SK-N-SH treated with all-trans-retinoic acid at 6 μM for 48 hours (cell line): ENCODE results near the gene ANKRD13A.
A peak's percentile ranks its signal among the peaks of the same experiment; 100 is the strongest.

Source experiments
- ATAC-seq: fragments of 200-7000 bp; cut with Tn5 transposase; 3 replicates; pipeline ENCODE4 v1.9.1; 2020; ENCODE audit warnings: mild to moderate bottlenecking, moderate library complexity
- ARNTL ChIP-seq: fragments of 450-650 bp; formaldehyde crosslinking; IDR thresholded peaks from 2 replicates; pipeline ENCODE4 v1.5.0; 2020; ENCODE audit warnings: low read depth, mild to moderate bottlenecking, moderate library complexity, borderline replicate concordance
- BACH2 ChIP-seq: fragments of 250-450 bp; sonication (Bioruptor Pico); IDR thresholded peaks from 2 replicates; pipeline ENCODE4 v1.9.0; 2021; ENCODE audit warnings: mild to moderate bottlenecking, borderline replicate concordance
- CREB5 ChIP-seq: fragments of 250-450 bp; sonication (Bioruptor Pico); IDR thresholded peaks from 2 replicates; pipeline ENCODE4 v1.5.1; 2020; ENCODE audit warnings: low read depth, mild to moderate bottlenecking, moderate library complexity
- CSDC2 ChIP-seq: fragments of 250-450 bp; sonication (Bioruptor Pico); IDR thresholded peaks from 2 replicates; pipeline ENCODE4 v1.5.0; 2020; ENCODE audit warnings: mild to moderate bottlenecking, moderate library complexity
- CSRNP3 ChIP-seq: fragments of 250-450 bp; sonication (Bioruptor Pico); IDR thresholded peaks from 2 replicates; pipeline ENCODE4 v1.5.1; 2021; ENCODE audit warnings: mild to moderate bottlenecking, moderate library complexity
- GLIS3 ChIP-seq: fragments of 250-450 bp; sonication (Bioruptor Pico); IDR thresholded peaks from 2 replicates; pipeline ENCODE4 v1.5.0; 2020; ENCODE audit warnings: mild to moderate bottlenecking, moderate library complexity
- ISL1 ChIP-seq: fragments of 250-450 bp; sonication (Bioruptor Pico); IDR thresholded peaks from 2 replicates; pipeline ENCODE4 v2.1.2; 2022; ENCODE audit warnings: mild to moderate bottlenecking, moderate library complexity
- OSR1 ChIP-seq: fragments of 250-450 bp; sonication (Bioruptor Pico); IDR thresholded peaks from 2 replicates; pipeline ENCODE4 v1.8.0; 2022; ENCODE audit warnings: moderate library complexity, mild to moderate bottlenecking, inconsistent platforms
- PATZ1 ChIP-seq: fragments of 250-450 bp; sonication (Bioruptor Pico); IDR thresholded peaks from 2 replicates; pipeline ENCODE4 v1.8.0; 2020; ENCODE audit warnings: mild to moderate bottlenecking, moderate library complexity, borderline replicate concordance
- PPARA ChIP-seq: fragments of 250-450 bp; sonication (Bioruptor Pico); IDR thresholded peaks from 2 replicates; pipeline ENCODE4 v1.5.0; 2020; ENCODE audit warnings: mild to moderate bottlenecking, borderline replicate concordance
- RARB ChIP-seq: fragments of 250-450 bp; sonication (Bioruptor Pico); IDR thresholded peaks from 2 replicates; pipeline ENCODE4 v1.8.0; 2021; ENCODE audit warnings: mild to moderate bottlenecking, moderate library complexity
- SNAI2 ChIP-seq: fragments of 250-450 bp; sonication (Bioruptor Pico); IDR thresholded peaks from 2 replicates; pipeline ENCODE4 v1.5.0; 2020; ENCODE audit warnings: mild to moderate bottlenecking, moderate library complexity
- TCF4 ChIP-seq: fragments of 250-450 bp; sonication (Bioruptor Pico); IDR thresholded peaks from 2 replicates; pipeline ENCODE4 v1.8.0; 2021; ENCODE audit warnings: mild to moderate bottlenecking, moderate library complexity, borderline replicate concordance
- TOX ChIP-seq: fragments of 250-450 bp; sonication (Bioruptor Pico); IDR thresholded peaks from 2 replicates; pipeline ENCODE4 v1.8.0; 2021; ENCODE audit warnings: mild to moderate bottlenecking, moderate library complexity, borderline replicate concordance
- ZC3H10 ChIP-seq: fragments of 250-450 bp; sonication (Bioruptor Pico); IDR thresholded peaks from 2 replicates; pipeline ENCODE4 v1.5.1; 2021; ENCODE audit warnings: mild to moderate bottlenecking, moderate library complexity
- ZFP30 ChIP-seq: fragments of 450-650 bp; formaldehyde crosslinking; IDR thresholded peaks from 2 replicates; pipeline ENCODE4 v1.5.0; 2022; ENCODE audit warnings: mild to moderate bottlenecking, moderate library complexity
- ZNF8 ChIP-seq: fragments of 450-650 bp; formaldehyde crosslinking; IDR thresholded peaks from 2 replicates; pipeline ENCODE4 v1.5.0; 2020; ENCODE audit warnings: mild to moderate bottlenecking, moderate library complexity
- TF ChIP-seq, protein P1 (sequence below): fragments of 250-450 bp; sonication (Bioruptor Pico); IDR thresholded peaks from 2 replicates; pipeline ENCODE4 v1.8.0; 2021; ENCODE audit warnings: low read depth, mild to moderate bottlenecking, moderate library complexity, borderline replicate concordance
- TF ChIP-seq, protein P2 (sequence below): fragments of 250-450 bp; sonication (Bioruptor Pico); IDR thresholded peaks from 2 replicates; pipeline ENCODE4 v1.5.0; 2020; ENCODE audit warnings: mild to moderate bottlenecking, moderate library complexity

ANKRD13A gene

GRCh38 chr12:109998904-109999648, at the start of gene ANKRD13A:
Gene ANKRD13A, plus strand, starts transcription at chr12:109999430. Its CDS starts 259 bp downstream, at chr12:109999689.
- peak; percentile 76 for ATAC-seq
- TF ChIP-seq ZNF8 (CRISPR knock-in tag) (0 out of 2 replicates have a peak, but pooled peaks have one; percentile 7), CSDC2 (peak; percentile 59; the same call in 1 of the 2 replicates), PPARA (CRISPR knock-in tag) (no peak)

DNA sequence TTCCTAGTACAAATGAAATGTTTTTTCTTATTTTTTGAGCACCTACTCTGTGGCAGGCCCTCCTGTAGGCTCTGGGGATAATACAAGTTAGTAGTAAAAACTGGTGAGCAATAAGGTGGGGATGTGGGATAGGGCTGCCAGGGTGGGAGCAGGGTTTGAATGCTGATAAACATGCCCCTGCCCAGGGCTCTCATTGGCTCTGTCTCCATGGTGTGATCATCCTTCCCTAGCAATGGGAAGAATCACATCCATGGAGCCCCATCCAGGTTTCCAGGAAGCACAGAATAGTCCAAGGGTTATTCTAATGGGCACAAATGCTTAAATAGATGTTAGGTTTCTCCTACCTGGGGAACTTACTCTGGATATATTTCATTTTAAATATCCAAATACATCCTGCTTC, 48.6 kb upstream of the ANKRD13A start:
- ATAC-seq, result no peak; the same call in 2 of the 3 replicates
- TF ChIP-seq ISL1 (CRISPR knock-in tag) (no peak), BACH2 (CRISPR knock-in tag) (no peak), PPARA (CRISPR knock-in tag) (no peak), ZC3H10 (CRISPR knock-in tag) (no peak), ARNTL (CRISPR knock-in tag) (no peak), TOX (CRISPR knock-in tag) (no peak), CSRNP3 (CRISPR knock-in tag) (no peak), SNAI2 (CRISPR knock-in tag) (no peak), GLIS3 (CRISPR knock-in tag) (no peak), ZFP30 (CRISPR knock-in tag) (no peak), CREB5 (CRISPR knock-in tag) (no peak), RARB (CRISPR knock-in tag) (no peak), OSR1 (CRISPR knock-in tag) (no peak), PATZ1 (CRISPR knock-in tag) (no peak)
- TF ChIP-seq, protein P1, sequence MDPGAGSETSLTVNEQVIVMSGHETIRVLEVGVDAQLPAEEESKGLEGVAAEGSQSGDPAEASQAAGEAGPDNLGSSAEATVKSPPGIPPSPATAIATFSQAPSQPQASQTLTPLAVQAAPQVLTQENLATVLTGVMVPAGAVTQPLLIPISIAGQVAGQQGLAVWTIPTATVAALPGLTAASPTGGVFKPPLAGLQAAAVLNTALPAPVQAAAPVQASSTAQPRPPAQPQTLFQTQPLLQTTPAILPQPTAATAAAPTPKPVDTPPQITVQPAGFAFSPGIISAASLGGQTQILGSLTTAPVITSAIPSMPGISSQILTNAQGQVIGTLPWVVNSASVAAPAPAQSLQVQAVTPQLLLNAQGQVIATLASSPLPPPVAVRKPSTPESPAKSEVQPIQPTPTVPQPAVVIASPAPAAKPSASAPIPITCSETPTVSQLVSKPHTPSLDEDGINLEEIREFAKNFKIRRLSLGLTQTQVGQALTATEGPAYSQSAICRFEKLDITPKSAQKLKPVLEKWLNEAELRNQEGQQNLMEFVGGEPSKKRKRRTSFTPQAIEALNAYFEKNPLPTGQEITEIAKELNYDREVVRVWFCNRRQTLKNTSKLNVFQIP (CRISPR knock-in tag), result no peak
- TF ChIP-seq, protein P2, sequence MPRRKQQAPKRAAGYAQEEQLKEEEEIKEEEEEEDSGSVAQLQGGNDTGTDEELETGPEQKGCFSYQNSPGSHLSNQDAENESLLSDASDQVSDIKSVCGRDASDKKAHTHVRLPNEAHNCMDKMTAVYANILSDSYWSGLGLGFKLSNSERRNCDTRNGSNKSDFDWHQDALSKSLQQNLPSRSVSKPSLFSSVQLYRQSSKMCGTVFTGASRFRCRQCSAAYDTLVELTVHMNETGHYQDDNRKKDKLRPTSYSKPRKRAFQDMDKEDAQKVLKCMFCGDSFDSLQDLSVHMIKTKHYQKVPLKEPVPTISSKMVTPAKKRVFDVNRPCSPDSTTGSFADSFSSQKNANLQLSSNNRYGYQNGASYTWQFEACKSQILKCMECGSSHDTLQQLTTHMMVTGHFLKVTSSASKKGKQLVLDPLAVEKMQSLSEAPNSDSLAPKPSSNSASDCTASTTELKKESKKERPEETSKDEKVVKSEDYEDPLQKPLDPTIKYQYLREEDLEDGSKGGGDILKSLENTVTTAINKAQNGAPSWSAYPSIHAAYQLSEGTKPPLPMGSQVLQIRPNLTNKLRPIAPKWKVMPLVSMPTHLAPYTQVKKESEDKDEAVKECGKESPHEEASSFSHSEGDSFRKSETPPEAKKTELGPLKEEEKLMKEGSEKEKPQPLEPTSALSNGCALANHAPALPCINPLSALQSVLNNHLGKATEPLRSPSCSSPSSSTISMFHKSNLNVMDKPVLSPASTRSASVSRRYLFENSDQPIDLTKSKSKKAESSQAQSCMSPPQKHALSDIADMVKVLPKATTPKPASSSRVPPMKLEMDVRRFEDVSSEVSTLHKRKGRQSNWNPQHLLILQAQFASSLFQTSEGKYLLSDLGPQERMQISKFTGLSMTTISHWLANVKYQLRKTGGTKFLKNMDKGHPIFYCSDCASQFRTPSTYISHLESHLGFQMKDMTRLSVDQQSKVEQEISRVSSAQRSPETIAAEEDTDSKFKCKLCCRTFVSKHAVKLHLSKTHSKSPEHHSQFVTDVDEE (CRISPR knock-in tag), result no peak

GRCh38 chr12:109951136-109951535, 48.1 kb upstream of the ANKRD13A start:
- TF ChIP-seq ARNTL (CRISPR knock-in tag) (no peak), CREB5 (CRISPR knock-in tag) (0 out of 2 replicates have a peak, but pooled peaks have one; percentile 53), ZNF8 (CRISPR knock-in tag) (no peak), ISL1 (CRISPR knock-in tag) (0 out of 2 replicates have a peak, but pooled peaks have one; percentile 41), TCF4 (CRISPR knock-in tag) (no peak)
- TF ChIP-seq, all 23 proteins: peak for 2
- ATAC-seq, result peak; percentile 79
